ENCODE results near the gene PCSK4.

The PCSK4 gene

GRCh38 chr19:1467215-1467489, 23.0 kb downstream of the PCSK4 start:
- Histone ChIP-seq H3K4me1 (ENCODE audit: control insufficient read depth, insufficient read depth, low read depth, low read length) (peaks cover 65% of the 10 kb centered on the region), H3K23ac (ENCODE audit: low read length in 2 of 2) (no peak overlapping the region), H3K27me3 (ENCODE audit: control insufficient read depth in 1 of 2, insufficient read depth in 1 of 2, low read length in 2 of 2) (peaks cover 31 to 59% of the 10 kb centered on the region in 2 experiments), H3K79me1 (replicated peaks; ENCODE audit: low read length, poor library complexity, severe bottlenecking) (peaks cover 18% of the 10 kb centered on the region), H2BK12ac (ENCODE audit: low read length in 2 of 2) (no peak overlapping the region), H4K91ac (ENCODE audit: low read length) (no peak overlapping the region), H4K8ac (ENCODE audit: low read length) (no peak overlapping the region), H3K18ac (ENCODE audit: low read depth in 1 of 2, low read length in 2 of 2) (no peak overlapping the region), H2AFZ (ENCODE audit: low read depth, low read length) (no peak overlapping the region), H3K9me3 (ENCODE audit: control insufficient read depth, low read length) (no peaks in the 10 kb centered on the region), H2AK5ac (ENCODE audit: low read length, severe bottlenecking) (no peak overlapping the region), H3K14ac (ENCODE audit: low read length in 2 of 2) (no peak overlapping the region), H3K9ac (ENCODE audit: low read length) (no peak overlapping the region), H3K4ac (ENCODE audit: low read depth in 1 of 2, low read length in 2 of 2) (no peak overlapping the region), H3K4me3 (ENCODE audit: insufficient read depth in 1 of 2, low read depth in 1 of 2, low read length in 2 of 2) (no peak overlapping the region), H2BK5ac (ENCODE audit: low read depth, low read length, poor library complexity, severe bottlenecking) (no peak overlapping the region), H3K4me2 (ENCODE audit: low read length, poor library complexity, severe bottlenecking) (peak overlapping the region; percentile 1), H2BK120ac (ENCODE audit: low read depth, low read length) (no peak overlapping the region), H3K27ac (ENCODE audit: low read length, poor library complexity, severe bottlenecking) (no peak overlapping the region), H3K36me3 (ENCODE audit: control insufficient read depth in 1 of 2, insufficient read depth in 2 of 2, low read depth in 1 of 2, low read length in 2 of 2) (peaks cover 0 to 17% of the 10 kb centered on the region in 2 experiments), H2BK15ac (ENCODE audit: low read depth, poor library complexity, severe bottlenecking) (no peak overlapping the region)
- DNase-seq = no peak
- WGBS = 5% methylated on average over 28 of the region's 36 CpGs

DNA sequence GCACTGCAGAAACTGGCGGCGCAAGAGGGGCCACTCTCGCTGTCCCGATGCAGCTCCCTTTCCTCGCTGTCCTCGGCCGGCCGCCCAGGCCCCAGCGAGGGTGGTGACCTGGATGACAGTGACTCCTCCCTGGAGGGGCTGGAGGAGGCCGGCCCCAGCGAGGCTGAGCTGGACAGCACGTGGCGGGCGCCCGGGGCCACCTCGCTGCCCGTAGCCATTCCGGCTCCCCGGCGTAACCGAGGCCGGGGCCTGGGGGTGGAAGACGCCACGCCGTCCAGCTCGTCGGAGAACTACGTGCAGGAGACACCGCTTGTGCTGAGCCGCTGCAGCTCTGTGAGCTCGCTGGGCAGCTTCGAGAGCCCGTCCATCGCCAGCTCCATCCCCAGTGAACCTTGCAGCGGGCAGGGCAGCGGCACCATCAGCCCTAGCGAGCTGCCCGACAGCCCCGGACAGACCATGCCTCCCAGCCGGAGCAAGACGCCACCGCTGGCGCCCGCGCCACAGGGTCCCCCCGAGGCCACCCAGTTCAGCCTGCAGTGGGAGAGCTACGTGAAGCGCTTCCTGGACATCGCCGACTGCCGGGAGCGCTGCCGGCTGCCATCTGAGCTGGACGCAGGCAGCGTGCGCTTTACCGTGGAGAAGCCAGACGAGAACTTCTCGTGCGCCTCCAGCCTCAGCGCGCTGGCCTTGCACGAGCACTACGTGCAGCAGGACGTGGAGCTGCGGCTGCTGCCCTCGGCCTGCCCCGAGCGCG, 23.5 kb downstream of the PCSK4 start:
- H3K4ac ChIP-seq (ENCODE audit: low read depth in 1 of 2, low read length in 2 of 2) = no peak overlapping the region
- no peak overlapping the region for H3K27ac ChIP-seq (ENCODE audit: low read length, poor library complexity, severe bottlenecking)
- no peak overlapping the region for H2BK12ac ChIP-seq (ENCODE audit: low read length in 2 of 2)
- H3K18ac ChIP-seq (ENCODE audit: low read depth in 1 of 2, low read length in 2 of 2) = no peak overlapping the region
- no peak overlapping the region for H3K4me2 ChIP-seq (ENCODE audit: low read length, poor library complexity, severe bottlenecking)
- H4K8ac ChIP-seq (ENCODE audit: low read length) = no peak overlapping the region
- no peak overlapping the region for H2AK5ac ChIP-seq (ENCODE audit: low read length, severe bottlenecking)
- peaks cover 61% of the 10 kb centered on the region for H3K4me1 ChIP-seq (ENCODE audit: control insufficient read depth, insufficient read depth, low read depth, low read length)
- peaks cover 16% of the 10 kb centered on the region for H3K79me1 ChIP-seq (replicated peaks; ENCODE audit: low read length, poor library complexity, severe bottlenecking)
- peak overlapping the region in 1 of 2 experiments; percentile 60 for H3K23ac ChIP-seq (ENCODE audit: low read length in 2 of 2)
- no peak overlapping the region for H2BK15ac ChIP-seq (ENCODE audit: low read depth, poor library complexity, severe bottlenecking)
- H2BK120ac ChIP-seq (ENCODE audit: low read depth, low read length) = no peak overlapping the region
- no peak overlapping the region for H3K14ac ChIP-seq (ENCODE audit: low read length in 2 of 2)
- no peak for DNase-seq
- no peak overlapping the region for H3K9ac ChIP-seq (ENCODE audit: low read length)
- WGBS = 24% methylated on average over 66 of the region's 70 CpGs
- H3K27me3 ChIP-seq (ENCODE audit: control insufficient read depth in 1 of 2, insufficient read depth in 1 of 2, low read length in 2 of 2) = peaks cover 26 to 54% of the 10 kb centered on the region in 2 experiments
- no peak overlapping the region for H3K4me3 ChIP-seq (ENCODE audit: insufficient read depth in 1 of 2, low read depth in 1 of 2, low read length in 2 of 2)
- H2BK5ac ChIP-seq (ENCODE audit: low read depth, low read length, poor library complexity, severe bottlenecking) = no peak overlapping the region
- peaks cover 0 to 17% of the 10 kb centered on the region in 2 experiments for H3K36me3 ChIP-seq (ENCODE audit: control insufficient read depth in 1 of 2, insufficient read depth in 2 of 2, low read depth in 1 of 2, low read length in 2 of 2)
- no peak overlapping the region for H4K91ac ChIP-seq (ENCODE audit: low read length)
- no peaks in the 10 kb centered on the region for H3K9me3 ChIP-seq (ENCODE audit: control insufficient read depth, low read length)
- no peak overlapping the region for H2AFZ ChIP-seq (ENCODE audit: low read depth, low read length)

- Histone ChIP-seq H3K4me1 (ENCODE audit: control insufficient read depth, insufficient read depth, low read depth, low read length) (peaks cover 55% of the 10 kb centered on the region), H3K4me3 (ENCODE audit: insufficient read depth in 1 of 2, low read depth in 1 of 2, low read length in 2 of 2) (no peak overlapping the region), H3K27me3 (ENCODE audit: control insufficient read depth in 1 of 2, insufficient read depth in 1 of 2, low read length in 2 of 2) (peaks cover 20 to 48% of the 10 kb centered on the region in 2 experiments), H3K36me3 (ENCODE audit: control insufficient read depth in 1 of 2, insufficient read depth in 2 of 2, low read depth in 1 of 2, low read length in 2 of 2) (peaks cover 0 to 20% of the 10 kb centered on the region in 2 experiments), H2AFZ (ENCODE audit: low read depth, low read length) (no peak overlapping the region), H3K4me2 (ENCODE audit: low read length, poor library complexity, severe bottlenecking) (no peak overlapping the region), H2BK5ac (ENCODE audit: low read depth, low read length, poor library complexity, severe bottlenecking) (no peak overlapping the region), H3K14ac (ENCODE audit: low read length in 2 of 2) (no peak overlapping the region), H4K91ac (ENCODE audit: low read length) (peak overlapping the region; percentile 27), H3K23ac (ENCODE audit: low read length in 2 of 2) (no peak overlapping the region), H3K18ac (ENCODE audit: low read depth in 1 of 2, low read length in 2 of 2) (no peak overlapping the region), H2AK5ac (ENCODE audit: low read length, severe bottlenecking) (no peak overlapping the region), H3K27ac (ENCODE audit: low read length, poor library complexity, severe bottlenecking) (no peak overlapping the region), H3K4ac (ENCODE audit: low read depth in 1 of 2, low read length in 2 of 2) (no peak overlapping the region), H2BK120ac (ENCODE audit: low read depth, low read length) (no peak overlapping the region), H2BK12ac (ENCODE audit: low read length in 2 of 2) (no peak overlapping the region), H4K8ac (ENCODE audit: low read length) (peak overlapping the region; percentile 13), H2BK15ac (ENCODE audit: low read depth, poor library complexity, severe bottlenecking) (no peak overlapping the region), H3K9ac (ENCODE audit: low read length) (no peak overlapping the region), H3K9me3 (ENCODE audit: control insufficient read depth, low read length) (no peaks in the 10 kb centered on the region), H3K79me1 (replicated peaks; ENCODE audit: low read length, poor library complexity, severe bottlenecking) (peaks cover 11% of the 10 kb centered on the region)
- WGBS = 61% methylated on average over 41 of the region's 41 CpGs
- DNase-seq = no peak
These were observed 24.1 kb downstream of the PCSK4 start for GRCh38 chr19:1466018-1466460.

DNA sequence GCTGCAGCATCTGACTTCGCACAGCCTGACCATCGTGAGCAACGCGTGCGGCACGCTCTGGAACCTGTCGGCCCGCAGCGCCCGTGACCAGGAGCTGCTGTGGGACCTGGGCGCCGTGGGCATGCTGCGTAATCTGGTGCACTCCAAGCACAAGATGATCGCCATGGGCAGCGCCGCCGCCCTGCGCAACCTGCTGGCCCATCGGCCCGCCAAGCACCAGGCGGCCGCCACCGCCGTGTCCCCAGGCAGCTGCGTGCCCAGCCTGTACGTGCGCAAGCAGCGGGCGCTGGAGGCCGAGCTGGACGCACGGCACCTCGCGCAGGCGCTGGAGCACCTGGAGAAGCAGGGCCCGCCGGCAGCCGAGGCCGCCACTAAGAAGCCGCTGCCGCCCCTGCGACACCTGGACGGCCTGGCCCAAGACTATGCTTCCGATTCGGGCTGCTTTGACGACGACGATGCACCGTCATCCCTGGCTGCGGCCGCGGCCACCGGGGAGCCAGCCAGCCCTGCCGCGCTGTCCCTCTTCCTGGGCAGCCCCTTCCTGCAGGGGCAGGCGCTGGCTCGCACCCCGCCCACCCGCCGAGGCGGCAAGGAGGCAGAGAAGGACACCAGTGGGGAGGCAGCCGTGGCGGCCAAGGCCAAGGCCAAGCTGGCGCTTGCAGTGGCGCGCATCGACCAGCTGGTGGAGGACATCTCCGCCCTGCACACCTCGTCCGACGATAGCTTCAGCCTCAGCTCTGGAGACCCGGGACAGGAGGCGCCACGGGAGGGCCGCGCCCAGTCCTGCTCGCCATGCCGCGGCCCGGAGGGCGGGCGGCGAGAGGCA, 24.7 kb downstream of the PCSK4 start:
- Histone ChIP-seq H4K91ac (ENCODE audit: low read length) (peak overlapping the region; percentile 68), H3K9ac (ENCODE audit: low read length) (no peak overlapping the region), H3K27me3 (ENCODE audit: control insufficient read depth in 1 of 2, insufficient read depth in 1 of 2, low read length in 2 of 2) (peaks cover 14 to 42% of the 10 kb centered on the region in 2 experiments), H3K18ac (ENCODE audit: low read depth in 1 of 2, low read length in 2 of 2) (no peak overlapping the region), H2BK15ac (ENCODE audit: low read depth, poor library complexity, severe bottlenecking) (no peak overlapping the region), H3K9me3 (ENCODE audit: control insufficient read depth, low read length) (no peaks in the 10 kb centered on the region), H3K14ac (ENCODE audit: low read length in 2 of 2) (no peak overlapping the region), H2BK120ac (ENCODE audit: low read depth, low read length) (no peak overlapping the region), H2AK5ac (ENCODE audit: low read length, severe bottlenecking) (no peak overlapping the region), H3K4ac (ENCODE audit: low read depth in 1 of 2, low read length in 2 of 2) (no peak overlapping the region), H3K4me2 (ENCODE audit: low read length, poor library complexity, severe bottlenecking) (peak overlapping the region; percentile 31), H3K23ac (ENCODE audit: low read length in 2 of 2) (no peak overlapping the region), H3K27ac (ENCODE audit: low read length, poor library complexity, severe bottlenecking) (no peak overlapping the region), H2BK12ac (ENCODE audit: low read length in 2 of 2) (no peak overlapping the region), H3K4me1 (ENCODE audit: control insufficient read depth, insufficient read depth, low read depth, low read length) (peaks cover 49% of the 10 kb centered on the region), H2BK5ac (ENCODE audit: low read depth, low read length, poor library complexity, severe bottlenecking) (no peak overlapping the region), H4K8ac (ENCODE audit: low read length) (no peak overlapping the region), H2AFZ (ENCODE audit: low read depth, low read length) (no peak overlapping the region), H3K36me3 (ENCODE audit: control insufficient read depth in 1 of 2, insufficient read depth in 2 of 2, low read depth in 1 of 2, low read length in 2 of 2) (peaks cover 0 to 27% of the 10 kb centered on the region in 2 experiments), H3K4me3 (ENCODE audit: insufficient read depth in 1 of 2, low read depth in 1 of 2, low read length in 2 of 2) (peak overlapping the region in 1 of 2 experiments; percentile 40), H3K79me1 (replicated peaks; ENCODE audit: low read length, poor library complexity, severe bottlenecking) (peaks cover 11% of the 10 kb centered on the region)
- WGBS = 31% methylated on average over 83 of the region's 83 CpGs
- DNase-seq = peak; percentile 63

Measured in mesenchymal stem cell (in vitro differentiated cells and primary cell).